ENCODE data around the gene ZC3H8. TPM values are rescaled to one million over a fixed set of nuclear protein-coding genes. Genes with fewer than 3 reads are reported as not detected.

The ZC3H8 gene
- polyA plus RNA-seq, 2 donors: 5.2 to 7.6 TPM

DNA sequence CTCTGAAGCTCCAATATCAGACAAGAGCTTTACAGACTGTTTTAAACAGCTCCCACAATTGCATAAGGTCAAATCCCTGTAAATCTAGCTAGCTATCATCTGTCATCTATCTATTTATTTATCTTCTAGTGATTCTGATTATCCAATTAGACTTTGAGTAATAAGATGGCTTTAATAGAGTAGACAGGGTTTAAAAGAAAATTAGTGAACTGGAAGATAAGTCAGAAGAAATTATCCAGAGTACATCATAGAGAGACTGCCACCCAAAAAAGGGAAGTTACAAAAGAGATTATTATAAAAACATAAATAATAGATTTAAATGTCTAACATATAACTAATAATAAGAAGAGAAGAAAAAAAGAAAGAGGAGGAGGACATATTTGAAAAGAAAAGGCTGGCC, 8.0 kb upstream of the ZC3H8 start:
- no peaks in the 10 kb centered on the region for H3K4me1 ChIP-seq (ENCODE audit: control insufficient read depth in 2 of 2, insufficient read depth in 2 of 2, low read length in 1 of 2)
- H3K36me3 ChIP-seq (ENCODE audit: control insufficient read depth in 2 of 2, insufficient read depth in 2 of 2, low read length in 1 of 2): no peaks in the 10 kb centered on the region
- H3K27ac ChIP-seq (ENCODE audit: low read depth in 2 of 2, low read length in 1 of 2): no peak overlapping the region
- H3K4me3 ChIP-seq (ENCODE audit: low read depth in 1 of 2, low read length in 2 of 2): no peak overlapping the region
- H3K9me3 ChIP-seq (ENCODE audit: control insufficient read depth in 2 of 2, insufficient read depth in 1 of 2, low read depth in 1 of 2, low read length in 1 of 2): peaks cover 0 to 2% of the 10 kb centered on the region in 2 donors
- peaks cover 0 to 2% of the 10 kb centered on the region in 2 donors for H3K27me3 ChIP-seq (ENCODE audit: control insufficient read depth in 1 of 2, insufficient read depth in 2 of 2, low read length in 2 of 2)

- Histone ChIP-seq H3K4me3 (ENCODE audit: low read depth in 1 of 2, low read length in 2 of 2) (no peak overlapping the region), H3K9me3 (ENCODE audit: control insufficient read depth in 2 of 2, insufficient read depth in 1 of 2, low read depth in 1 of 2, low read length in 1 of 2) (peaks cover 0 to 2% of the 10 kb centered on the region in 2 donors), H3K27ac (ENCODE audit: low read depth in 2 of 2, low read length in 1 of 2) (no peak overlapping the region), H3K36me3 (ENCODE audit: control insufficient read depth in 2 of 2, insufficient read depth in 2 of 2, low read length in 1 of 2) (no peaks in the 10 kb centered on the region), H3K4me1 (ENCODE audit: control insufficient read depth in 2 of 2, insufficient read depth in 2 of 2, low read length in 1 of 2) (no peaks in the 10 kb centered on the region), H3K27me3 (ENCODE audit: control insufficient read depth in 1 of 2, insufficient read depth in 2 of 2, low read length in 2 of 2) (peaks cover 0 to 2% of the 10 kb centered on the region in 2 donors)
- 96 to 98% methylated on average over 3 of the region's 3 CpGs for WGBS, 2 donors
These were observed 5.4 kb upstream of the ZC3H8 start for GRCh38 chr2:112260295-112260625.

DNA sequence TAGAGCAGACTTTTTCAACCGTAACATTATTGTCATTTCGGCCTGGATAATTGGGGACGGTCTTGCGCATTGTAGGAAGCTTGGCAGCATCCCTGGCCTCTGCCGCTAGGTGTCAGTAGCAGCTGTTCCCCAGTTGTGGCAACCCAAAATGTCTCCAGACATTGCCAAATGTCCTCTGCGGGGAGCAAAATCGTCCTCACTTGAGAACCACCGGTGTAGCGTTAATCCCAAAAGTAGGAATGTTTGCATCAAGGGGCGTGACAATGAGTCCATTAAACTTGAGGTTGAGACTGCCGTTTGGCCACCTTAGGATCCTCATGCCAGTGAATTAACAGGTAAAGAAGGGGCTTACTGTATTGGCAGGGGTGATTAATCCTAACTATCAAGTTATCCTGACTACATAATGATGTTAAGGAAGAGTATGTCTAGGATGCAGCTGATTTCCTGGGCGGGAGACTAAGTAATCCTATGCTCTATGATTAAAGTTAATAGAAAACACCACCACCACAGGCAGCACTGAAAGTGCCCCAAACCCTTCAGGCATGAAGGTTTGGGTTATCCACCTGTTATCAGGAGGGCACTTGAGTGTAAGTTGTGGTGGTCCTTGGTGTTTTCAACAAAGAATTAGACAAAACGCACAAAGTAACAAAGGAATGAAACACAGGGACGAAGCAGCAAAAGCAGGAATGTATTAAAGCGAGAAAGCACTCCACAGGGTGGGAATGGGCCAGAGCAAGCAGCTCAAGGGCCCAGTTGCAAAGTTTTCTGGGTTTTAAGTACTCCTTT, 4.9 kb upstream of the ZC3H8 start:
- Histone ChIP-seq H3K27ac (ENCODE audit: low read depth in 2 of 2, low read length in 1 of 2) (no peak overlapping the region), H3K9me3 (ENCODE audit: control insufficient read depth in 2 of 2, insufficient read depth in 1 of 2, low read depth in 1 of 2, low read length in 1 of 2) (peaks cover 0 to 2% of the 10 kb centered on the region in 2 donors), H3K36me3 (ENCODE audit: control insufficient read depth in 2 of 2, insufficient read depth in 2 of 2, low read length in 1 of 2) (no peaks in the 10 kb centered on the region), H3K4me1 (ENCODE audit: control insufficient read depth in 2 of 2, insufficient read depth in 2 of 2, low read length in 1 of 2) (no peaks in the 10 kb centered on the region), H3K4me3 (ENCODE audit: low read depth in 1 of 2, low read length in 2 of 2) (no peak overlapping the region), H3K27me3 (ENCODE audit: control insufficient read depth in 1 of 2, insufficient read depth in 2 of 2, low read length in 2 of 2) (peaks cover 0 to 2% of the 10 kb centered on the region in 2 donors)
- 21 to 23% methylated on average over 15 of the region's 15 CpGs for WGBS, 2 donors

DNA sequence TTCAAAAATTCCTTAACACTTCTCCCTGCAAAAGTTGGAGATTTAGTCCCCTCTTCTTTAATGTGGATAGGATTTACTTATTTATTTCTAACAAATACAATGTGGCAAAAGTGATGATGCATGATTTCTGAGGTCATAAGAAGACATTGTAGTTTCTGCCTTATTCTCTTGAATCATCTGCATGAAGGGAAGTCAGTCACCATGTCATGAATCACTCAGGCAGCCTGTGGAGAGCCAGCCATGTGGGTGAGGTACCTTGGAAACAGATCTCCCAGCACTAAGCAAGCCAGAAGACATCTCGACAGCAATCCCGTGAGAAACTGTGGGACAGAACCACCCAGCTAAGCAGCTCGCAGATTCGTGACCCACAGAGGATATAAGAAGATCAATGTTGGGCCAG, 2.7 kb upstream of the ZC3H8 start:
- H3K4me1 ChIP-seq (ENCODE audit: control insufficient read depth in 2 of 2, insufficient read depth in 2 of 2, low read length in 1 of 2): peaks cover 0 to 1% of the 10 kb centered on the region in 2 donors
- no peak overlapping the region for H3K4me3 ChIP-seq (ENCODE audit: low read depth in 1 of 2, low read length in 2 of 2)
- H3K27ac ChIP-seq (ENCODE audit: low read depth in 2 of 2, low read length in 1 of 2): peak overlapping the region in 1 of 2 donors; percentile 18
- H3K36me3 ChIP-seq (ENCODE audit: control insufficient read depth in 2 of 2, insufficient read depth in 2 of 2, low read length in 1 of 2): no peaks in the 10 kb centered on the region
- peaks cover 0 to 2% of the 10 kb centered on the region in 2 donors for H3K27me3 ChIP-seq (ENCODE audit: control insufficient read depth in 1 of 2, insufficient read depth in 2 of 2, low read length in 2 of 2)
- H3K9me3 ChIP-seq (ENCODE audit: control insufficient read depth in 2 of 2, insufficient read depth in 1 of 2, low read depth in 1 of 2, low read length in 1 of 2): peaks cover 0 to under 1% of the 10 kb centered on the region in 2 donors
- 62 to 78% methylated on average over 4 of the region's 4 CpGs for WGBS, 2 donors

- Histone ChIP-seq H3K9me3 (ENCODE audit: control insufficient read depth in 2 of 2, insufficient read depth in 1 of 2, low read depth in 1 of 2, low read length in 1 of 2) (no peaks in the 10 kb centered on the region), H3K27me3 (ENCODE audit: control insufficient read depth in 1 of 2, insufficient read depth in 2 of 2, low read length in 2 of 2) (no peaks in the 10 kb centered on the region), H3K36me3 (ENCODE audit: control insufficient read depth in 2 of 2, insufficient read depth in 2 of 2, low read length in 1 of 2) (no peaks in the 10 kb centered on the region), H3K4me3 (ENCODE audit: low read depth in 1 of 2, low read length in 2 of 2) (no peak overlapping the region), H3K27ac (ENCODE audit: low read depth in 2 of 2, low read length in 1 of 2) (no peak overlapping the region), H3K4me1 (ENCODE audit: control insufficient read depth in 2 of 2, insufficient read depth in 2 of 2, low read length in 1 of 2) (peaks cover 0 to 3% of the 10 kb centered on the region in 2 donors)
- WGBS, 2 donors: 89 to 92% methylated on average over 2 of the region's 2 CpGs
These were observed 1.8 kb upstream of the ZC3H8 start for GRCh38 chr2:112256654-112257053.

DNA sequence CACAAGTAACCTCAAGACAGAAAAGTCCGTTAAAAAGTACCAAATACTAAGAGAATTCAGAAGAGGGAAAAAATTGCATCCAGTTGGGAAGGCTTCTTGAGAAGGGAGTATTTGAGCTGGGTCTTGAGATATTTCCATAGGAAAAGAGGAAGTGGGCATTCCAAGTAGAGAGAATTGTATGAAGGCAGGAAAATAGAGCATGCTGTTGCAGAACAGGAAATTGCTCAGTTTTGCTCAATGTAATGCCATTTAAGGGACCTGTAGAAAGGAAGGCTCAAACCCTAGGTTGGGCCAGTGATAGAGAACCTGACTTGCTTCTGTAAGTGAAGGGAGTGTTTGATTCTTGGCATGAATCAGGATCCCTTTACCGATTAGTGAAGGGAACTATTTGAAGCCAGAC, 1.0 kb upstream of the ZC3H8 start:
- H3K36me3 ChIP-seq (ENCODE audit: control insufficient read depth in 2 of 2, insufficient read depth in 2 of 2, low read length in 1 of 2): no peaks in the 10 kb centered on the region
- no peak overlapping the region for H3K4me3 ChIP-seq (ENCODE audit: low read depth in 1 of 2, low read length in 2 of 2)
- H3K27me3 ChIP-seq (ENCODE audit: control insufficient read depth in 1 of 2, insufficient read depth in 2 of 2, low read length in 2 of 2): no peaks in the 10 kb centered on the region
- H3K9me3 ChIP-seq (ENCODE audit: control insufficient read depth in 2 of 2, insufficient read depth in 1 of 2, low read depth in 1 of 2, low read length in 1 of 2): no peaks in the 10 kb centered on the region
- H3K27ac ChIP-seq (ENCODE audit: low read depth in 2 of 2, low read length in 1 of 2): no peak overlapping the region
- H3K4me1 ChIP-seq (ENCODE audit: control insufficient read depth in 2 of 2, insufficient read depth in 2 of 2, low read length in 1 of 2): peaks cover 0 to 3% of the 10 kb centered on the region in 2 donors
- 85 to 92% methylated on average over 2 of the region's 2 CpGs for WGBS, 2 donors

GRCh38 chr2:112253261-112253815, 1.5 kb downstream of the ZC3H8 start:
- WGBS, 2 donors: 87 to 88% methylated on average over 5 of the region's 5 CpGs
- Histone ChIP-seq H3K27me3 (ENCODE audit: control insufficient read depth in 1 of 2, insufficient read depth in 2 of 2, low read length in 2 of 2) (no peaks in the 10 kb centered on the region), H3K4me1 (ENCODE audit: control insufficient read depth in 2 of 2, insufficient read depth in 2 of 2, low read length in 1 of 2) (peaks cover 0 to 3% of the 10 kb centered on the region in 2 donors), H3K4me3 (ENCODE audit: low read depth in 1 of 2, low read length in 2 of 2) (no peak overlapping the region), H3K9me3 (ENCODE audit: control insufficient read depth in 2 of 2, insufficient read depth in 1 of 2, low read depth in 1 of 2, low read length in 1 of 2) (no peaks in the 10 kb centered on the region), H3K27ac (ENCODE audit: low read depth in 2 of 2, low read length in 1 of 2) (no peak overlapping the region), H3K36me3 (ENCODE audit: control insufficient read depth in 2 of 2, insufficient read depth in 2 of 2, low read length in 1 of 2) (peaks cover 0 to 2% of the 10 kb centered on the region in 2 donors)

GRCh38 chr2:112251271-112251670, 3.6 kb downstream of the ZC3H8 start:
- Histone ChIP-seq H3K36me3 (ENCODE audit: control insufficient read depth in 2 of 2, insufficient read depth in 2 of 2, low read length in 1 of 2) (peaks cover 2% of the 10 kb centered on the region in 2 donors), H3K27me3 (ENCODE audit: control insufficient read depth in 1 of 2, insufficient read depth in 2 of 2, low read length in 2 of 2) (no peaks in the 10 kb centered on the region), H3K4me1 (ENCODE audit: control insufficient read depth in 2 of 2, insufficient read depth in 2 of 2, low read length in 1 of 2) (peaks cover 0 to 3% of the 10 kb centered on the region in 2 donors), H3K9me3 (ENCODE audit: control insufficient read depth in 2 of 2, insufficient read depth in 1 of 2, low read depth in 1 of 2, low read length in 1 of 2) (no peaks in the 10 kb centered on the region), H3K27ac (ENCODE audit: low read depth in 2 of 2, low read length in 1 of 2) (no peak overlapping the region), H3K4me3 (ENCODE audit: low read depth in 1 of 2, low read length in 2 of 2) (no peak overlapping the region)
- 77 to 87% methylated on average over 3 of the region's 3 CpGs for WGBS, 2 donors

DNA sequence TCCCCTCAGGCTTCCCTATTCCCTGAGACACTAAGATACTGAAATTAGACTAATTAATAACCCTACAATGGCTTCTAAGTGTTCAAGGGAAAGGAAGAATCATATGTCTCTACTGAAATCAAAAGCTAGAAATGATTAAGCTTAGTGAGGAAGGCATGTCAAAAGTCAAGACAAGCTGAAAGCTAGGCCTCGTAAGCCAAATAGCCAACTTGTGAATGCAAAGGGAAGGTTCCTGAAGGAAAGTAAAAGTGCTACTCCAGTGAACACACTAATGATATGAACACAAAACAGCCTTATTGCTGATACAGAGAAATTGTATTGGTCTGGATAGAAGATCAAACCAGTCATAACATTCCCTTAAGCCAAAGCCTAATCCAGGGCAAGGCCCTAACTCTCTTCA, 10.0 kb downstream of the ZC3H8 start:
- H3K4me3 ChIP-seq (ENCODE audit: low read depth in 1 of 2, low read length in 2 of 2): no peak overlapping the region
- H3K9me3 ChIP-seq (ENCODE audit: control insufficient read depth in 2 of 2, insufficient read depth in 1 of 2, low read depth in 1 of 2, low read length in 1 of 2): no peaks in the 10 kb centered on the region
- H3K36me3 ChIP-seq (ENCODE audit: control insufficient read depth in 2 of 2, insufficient read depth in 2 of 2, low read length in 1 of 2): peaks cover 2 to 6% of the 10 kb centered on the region in 2 donors
- H3K27me3 ChIP-seq (ENCODE audit: control insufficient read depth in 1 of 2, insufficient read depth in 2 of 2, low read length in 2 of 2): no peaks in the 10 kb centered on the region
- H3K4me1 ChIP-seq (ENCODE audit: control insufficient read depth in 2 of 2, insufficient read depth in 2 of 2, low read length in 1 of 2): no peaks in the 10 kb centered on the region
- H3K27ac ChIP-seq (ENCODE audit: low read depth in 2 of 2, low read length in 1 of 2): no peak overlapping the region
- 93 to 98% methylated on average over 1 of the region's 1 CpG for WGBS, 2 donors

DNA sequence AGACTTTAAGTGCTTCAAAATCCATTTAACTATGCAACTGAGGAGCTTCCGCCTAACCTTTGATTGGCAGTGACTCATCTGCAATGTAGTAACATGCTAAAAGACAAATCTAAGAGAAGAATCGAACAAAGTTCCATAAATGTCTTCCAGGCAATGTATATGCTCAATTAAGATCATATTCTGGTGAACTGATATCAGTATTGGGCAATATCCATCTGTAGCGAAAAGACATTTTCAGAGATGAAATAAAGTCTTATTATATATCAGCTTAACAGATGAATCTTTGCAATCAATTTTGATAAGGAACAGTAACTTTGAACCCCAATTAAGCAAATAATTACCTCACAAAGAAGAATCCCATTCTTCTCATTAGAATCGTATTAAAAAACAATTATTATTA, 11.6 kb downstream of the ZC3H8 start:
- no peak overlapping the region for H3K4me3 ChIP-seq (ENCODE audit: low read depth in 1 of 2, low read length in 2 of 2)
- WGBS, 2 donors: 87 to 88% methylated on average over 4 of the region's 4 CpGs
- H3K9me3 ChIP-seq (ENCODE audit: control insufficient read depth in 2 of 2, insufficient read depth in 1 of 2, low read depth in 1 of 2, low read length in 1 of 2): no peaks in the 10 kb centered on the region
- no peak overlapping the region for H3K27ac ChIP-seq (ENCODE audit: low read depth in 2 of 2, low read length in 1 of 2)
- no peaks in the 10 kb centered on the region for H3K27me3 ChIP-seq (ENCODE audit: control insufficient read depth in 1 of 2, insufficient read depth in 2 of 2, low read length in 2 of 2)
- H3K36me3 ChIP-seq (ENCODE audit: control insufficient read depth in 2 of 2, insufficient read depth in 2 of 2, low read length in 1 of 2): peaks cover 2 to 4% of the 10 kb centered on the region in 2 donors
- no peaks in the 10 kb centered on the region for H3K4me1 ChIP-seq (ENCODE audit: control insufficient read depth in 2 of 2, insufficient read depth in 2 of 2, low read length in 1 of 2)
